HepG2 (cell line): ENCODE results near the gene NAP1L1. TPM values are rescaled to one million over a fixed set of nuclear protein-coding genes. Genes with fewer than 3 reads are reported as not detected.

ENCODE experiments used
- ATAC-seq: fragments of 200-7000 bp; cut with Tn5 transposase; 3 replicates; pipeline ENCODE4 v1.9.1; 2020; ENCODE audit warnings: mild to moderate bottlenecking, moderate library complexity
- BruUV-seq: library from RNA; stranded (reverse); fragments of 400-500 nt; replicated peaks from 2 replicates; lab custom pipeline; 2021; lab: Mats Ljungman, UMichigan
- CTCF ChIA-PET: fragments of 300-600 bp; formaldehyde crosslinking; extraction: SDS; loops from one replicate; lab custom pipeline; 2021; ENCODE audit warnings: low total read pairs, inconsistent platforms, low intra/inter-chr PET ratio; lab: Yijun Ruan, JAX
- POLR2A ChIA-PET: fragments of 350-600 bp; sonication (Branson Sonifier 250); formaldehyde crosslinking; loops from one replicate; lab custom pipeline; 2020; ENCODE audit warnings: antibody characterized with exemption, inconsistent platforms; lab: Yijun Ruan, JAX
- DNase-seq: peaks from one replicate; pipeline ENCODE4 v3.0.0-alpha.2; 2015; ENCODE audit warnings: low spot score
- FAIRE-seq: peaks from 3 replicates; lab custom pipeline; 2011; peaks lifted over from hg19 to GRCh38; lab: Jason Lieb, UNC
- H2AFZ ChIP-seq: one replicate; pipeline ENCODE4 v1.6.1; 2011; ENCODE audit warnings: low read length, inconsistent platforms
- H3K27ac ChIP-seq: fragments of 300-600 bp; 3 replicates; pipeline ENCODE4 v1.8.0; 2011; ENCODE audit warnings: mixed run types, mild to moderate bottlenecking, mixed read lengths, low read length, inconsistent platforms; ENCODE audit not compliant: insufficient read depth; ENCODE audit errors: extremely low read length
- H3K27me3 ChIP-seq, 2 experiments: fragments of 200-600 bp in 1 of 2; 2 replicates in 1 of 2; 3 replicates in 1 of 2; pipeline versions ENCODE4 v1.6.0 to v1.8.0; 2011; ENCODE audit warnings: low read length in 2 of 2, mild to moderate bottlenecking in 2 of 2, moderate library complexity in 2 of 2, inconsistent platforms in 1 of 2; ENCODE audit not compliant: insufficient read depth in 2 of 2, control insufficient read depth in 1 of 2
- H3K36me3 ChIP-seq, 2 experiments: fragments of 200-600 bp in 1 of 2; replicated peaks in 1 of 2; 2 replicates in 1 of 2; 3 replicates in 1 of 2; pipeline versions ENCODE4 v1.5.1 to v1.8.0; 2011; ENCODE audit warnings: low read length in 2 of 2, inconsistent platforms in 1 of 2; ENCODE audit not compliant: insufficient read depth in 2 of 2, control insufficient read depth in 1 of 2
- H3K4me1 ChIP-seq: 2 replicates; pipeline ENCODE4 v1.5.1; 2012; ENCODE audit warnings: low read length, inconsistent platforms; ENCODE audit not compliant: insufficient read depth
- H3K4me2 ChIP-seq: 2 replicates; pipeline ENCODE4 v1.6.0; 2011; ENCODE audit warnings: low read depth, low read length, inconsistent platforms
- H3K4me3 ChIP-seq, 3 experiments: fragments of 200-600 bp in 1 of 3; sonication (generic), shearing (Covaris generic) in 1 of 3; replicated peaks in 1 of 3; 2 replicates each; pipeline ENCODE4 v1.5.1; 2011 to 2016; ENCODE audit warnings: low read length in 3 of 3, inconsistent platforms in 2 of 3, low read depth in 2 of 3, mild to moderate bottlenecking in 2 of 3, control low read depth in 1 of 3, mixed read lengths in 1 of 3; ENCODE audit not compliant: insufficient read depth in 1 of 3
- H3K79me2 ChIP-seq: one replicate; pipeline ENCODE4 v1.6.1; 2011; ENCODE audit warnings: low read length, inconsistent platforms; ENCODE audit not compliant: insufficient read depth
- H3K9ac ChIP-seq: 2 replicates; pipeline ENCODE4 v1.6.0; 2011; ENCODE audit warnings: mild to moderate bottlenecking, low read depth, low read length, inconsistent platforms; ENCODE audit not compliant: insufficient read depth
- H3K9me3 ChIP-seq: 2 replicates; pipeline ENCODE4 v1.5.1; 2012; ENCODE audit warnings: mild to moderate bottlenecking, low read length
- H4K20me1 ChIP-seq: 2 replicates; pipeline ENCODE4 v1.6.0; 2011; ENCODE audit warnings: inconsistent platforms, mild to moderate bottlenecking, low read length, moderate library complexity; ENCODE audit not compliant: insufficient read depth
- HNF4G ChIP-seq, 2 experiments: sonication (generic) in 1 of 2; formaldehyde crosslinking in 1 of 2; IDR thresholded peaks; 2 replicates each; pipeline versions ENCODE4 v1.4.0 to v1.6.1; 2011 to 2020; ENCODE audit warnings: borderline replicate concordance in 2 of 2, low read depth in 2 of 2, mild to moderate bottlenecking in 2 of 2, low read length in 1 of 2, missing genetic modification reagents in 1 of 2, moderate library complexity in 1 of 2
- SIX4 ChIP-seq: sonication (generic); formaldehyde crosslinking; IDR thresholded peaks from 2 replicates; pipeline ENCODE4 v1.4.0; 2020; ENCODE audit warnings: missing genetic modification reagents
- ZNF414 ChIP-seq: sonication (generic); formaldehyde crosslinking; IDR thresholded peaks from 2 replicates; pipeline ENCODE4 v1.5.0; 2020; ENCODE audit warnings: missing genetic modification reagents
- ZNF597 ChIP-seq: sonication (generic); formaldehyde crosslinking; IDR thresholded peaks from 2 replicates; pipeline ENCODE4 v1.5.0; 2020; ENCODE audit warnings: missing genetic modification reagents
- WGBS: methylation state at CpG from one replicate; pipeline ENCODE4 v1.1.6; 2017; ENCODE audit warnings: low lambda C conversion rate; 5-methylcytosine and 5-hydroxymethylcytosine counted together
- in situ Hi-C: cut with HindIII; loops from 2 replicates; pipeline ENCODE4 v1.10.0; 2017; ENCODE audit warnings: low pct_unique_long_range_greater_than_20kb; ENCODE audit not compliant: extremely low pct_ligation_motif_present
- intact Hi-C: fragments of 100-400 bp; cut with micrococcal nuclease; formaldehyde crosslinking; loops from one replicate; pipeline ENCODE4 v1.10.0; 2022; ENCODE audit not compliant: unreplicated experiment
- polyA plus RNA-seq, 8 experiments: library from polyadenylated mRNA; depleted of rRNA in 3 of 8; stranded (reverse) in 7 of 8; unstranded in 1 of 8; fragments of >200 nt; fragmentation: Illumina TruSeq in 4 of 8; extraction: Trizol in 4 of 8; gene quantifications; 2 replicates each; pipeline versions ENCODE4 v1.2.1 to v1.2.3, GENCODE V29; 2011 to 2016; ENCODE audit warnings: low read depth in 4 of 8, missing spikeins in 1 of 8, mixed read lengths in 1 of 8; ENCODE audit not compliant: insufficient read depth in 1 of 8
- total RNA-seq, 5 experiments: library from RNA; depleted of rRNA; stranded (reverse); fragments of >200 nt; fragmentation: Illumina TruSeq; extraction: Trizol; gene quantifications; 2 replicates each; pipeline ENCODE4 v1.2.3, GENCODE V29; 2016; ENCODE audit warnings: low read depth in 1 of 5

Gene NAP1L1
- total and polyA plus RNA-seq, 2 of the 13 experiments (the other 11 are each of a cell fraction or from before 2014, with no cell fraction given): 207 to 309 TPM

GRCh38 chr12:76074701-76075336 lies 9.7 kb downstream of the NAP1L1 start:
- 96% methylated on average over 1 of the region's 1 CpG for WGBS
- peaks cover 41% of the 10 kb centered on the region for H4K20me1 ChIP-seq
- no peak overlapping the region for H3K9ac ChIP-seq
- H2AFZ ChIP-seq: no peak overlapping the region
- H3K27ac ChIP-seq: no peak overlapping the region
- no peak for FAIRE-seq
- peaks cover 2 to 29% of the 10 kb centered on the region in 2 experiments for H3K36me3 ChIP-seq
- H3K27me3 ChIP-seq: no peaks in the 10 kb centered on the region
- no peaks in the 10 kb centered on the region for H3K9me3 ChIP-seq
- H3K4me2 ChIP-seq: no peak overlapping the region
- TF ChIP-seq HNF4G (IDR thresholded peaks at IDR 0.05; ENCODE audit: borderline replicate concordance, low read depth, low read length) (no peak), HNF4G (CRISPR knock-in tag; IDR thresholded peaks at IDR 0.05; ENCODE audit: borderline replicate concordance, low read depth) (no peak), ZNF414 (CRISPR knock-in tag) (no peak), ZNF597 (no peak)
- ChIA-PET POLR2A (no interaction called here), CTCF (no interaction called here)
- H3K4me3 ChIP-seq: no peak overlapping the region
- intact Hi-C loops: no loop called here
- H3K4me1 ChIP-seq: peaks cover 37% of the 10 kb centered on the region
- no TSS peak for BruUV-seq
- no peak for DNase-seq
- peaks cover 99% of the 10 kb centered on the region for H3K79me2 ChIP-seq
- ATAC-seq: no peak
- in situ Hi-C loops: no loop called here

- Histone ChIP-seq H3K4me2 (no peak overlapping the region), H3K36me3 (peaks cover 8 to 38% of the 10 kb centered on the region in 2 experiments), H2AFZ (no peak overlapping the region), H3K4me3 (no peak overlapping the region), H3K9me3 (no peaks in the 10 kb centered on the region), H4K20me1 (peaks cover 28% of the 10 kb centered on the region), H3K79me2 (peaks cover 99% of the 10 kb centered on the region), H3K27ac (no peak overlapping the region), H3K4me1 (peaks cover 24% of the 10 kb centered on the region), H3K9ac (no peak overlapping the region), H3K27me3 (no peaks in the 10 kb centered on the region)
- no peak for TF ChIP-seq SIX4 (CRISPR knock-in tag)
- BruUV-seq: no TSS peak
- no peak for ATAC-seq
- no peak for DNase-seq
- ChIA-PET POLR2A (no interaction called here), CTCF (no interaction called here)
- in situ Hi-C loops (no loop called here), intact Hi-C loops (no loop called here)
- no peak for FAIRE-seq
Observed at GRCh38 chr12:76073561-76073960, 10.9 kb downstream of the NAP1L1 start.
